ENCODE data around the gene STXBP1. TPM values are rescaled to one million over a fixed set of nuclear protein-coding genes. Genes with fewer than 3 reads are reported as not detected.

STXBP1 gene
- total and polyA plus RNA-seq, 2 of the 8 experiments (the other 6 are each of a cell fraction or from before 2014, with no cell fraction given): 11.5 to 60.9 TPM

DNA sequence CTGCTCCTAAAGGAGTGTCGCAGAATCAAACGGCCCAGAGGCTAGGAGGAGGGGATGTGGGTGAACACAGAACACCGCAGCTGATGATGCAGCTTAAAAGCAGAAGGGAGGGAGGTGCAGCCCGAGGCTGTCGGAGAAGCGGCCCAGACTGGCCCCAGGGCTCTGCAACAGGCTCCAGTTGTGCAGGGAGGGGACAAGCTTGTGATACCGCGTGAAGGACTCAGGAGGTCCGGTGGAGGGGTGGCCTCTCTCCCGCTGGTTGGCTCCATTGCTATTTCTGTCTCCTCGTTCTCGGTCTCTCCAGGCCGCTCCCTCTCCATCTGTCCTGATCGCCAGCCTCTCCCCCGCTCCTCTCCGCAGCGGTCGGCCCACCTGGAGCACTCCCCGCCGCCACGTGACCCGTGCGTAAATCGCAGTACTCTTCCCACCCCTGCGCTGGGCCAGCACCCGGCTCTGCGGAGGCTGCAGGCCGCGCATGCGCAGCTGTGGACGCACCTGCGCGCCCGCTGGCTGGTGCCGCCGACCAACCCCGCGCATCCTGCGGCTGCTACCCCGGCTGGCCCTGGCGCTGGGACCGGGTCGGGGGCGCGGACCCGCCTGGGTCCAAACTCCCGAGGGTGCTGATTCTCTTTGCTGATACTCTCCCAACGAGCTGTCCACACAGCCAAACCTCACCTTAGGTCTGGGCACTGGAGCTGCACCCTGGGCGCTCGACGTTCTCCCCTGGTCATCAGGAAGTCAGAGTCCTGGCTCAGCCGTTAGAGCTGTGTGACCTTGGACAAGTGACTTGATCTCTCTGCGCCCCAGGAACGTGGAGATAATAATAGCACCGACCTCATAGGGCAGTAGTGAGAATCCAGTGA lies 3.7 kb upstream of the STXBP1 start (continued):
- TF ChIP-seq E2F6 (IDR thresholded peaks at IDR 0.05) (peak; percentile 94), TAF1 (IDR thresholded peaks at IDR 0.05; ENCODE audit: low read depth, low read length) (peak; percentile 50; the same call in 1 of the 2 replicates), RBBP5 (IDR thresholded peaks at IDR 0.05; ENCODE audit: borderline replicate concordance, low read depth, low read length) (no peak; the same call in 1 of the 2 replicates), NRF1 (IDR thresholded peaks at IDR 0.05; ENCODE audit: low read depth, low read length) (peak; percentile 92), EP300 (IDR thresholded peaks at IDR 0.05; ENCODE audit: borderline replicate concordance in 1 of 2, low read depth in 2 of 2, low read length in 2 of 2) (no peak), ASH2L (IDR thresholded peaks at IDR 0.05; ENCODE audit: low read length) (peak; percentile 82), RXRA (IDR thresholded peaks at IDR 0.05; ENCODE audit: insufficient read depth, low read depth, low read length) (no peak), RFX5 (IDR thresholded peaks at IDR 0.05; ENCODE audit: borderline replicate concordance, low read depth, low read length) (no peak), RNF2 (IDR thresholded peaks at IDR 0.05; ENCODE audit: borderline replicate concordance, low read depth, low read length, missing control alignments, poor library complexity, severe bottlenecking) (no peak), SP2 (IDR thresholded peaks at IDR 0.05; ENCODE audit: low read length) (no peak), SP4 (IDR thresholded peaks at IDR 0.05; ENCODE audit: low read length) (peak; percentile 23; the same call in 1 of the 2 replicates), POLR2A (IDR thresholded peaks at IDR 0.05; ENCODE audit: control extremely low read depth in 1 of 2, low read depth in 2 of 2, low read length in 2 of 2) (peak in 1 of 2 experiments; percentile 63; a peak in 1 of 3 replicates), CTBP2 (IDR thresholded peaks at IDR 0.05; ENCODE audit: borderline replicate concordance, insufficient read depth, insufficient read length, low read length) (no peak), SAP30 (IDR thresholded peaks at IDR 0.05; ENCODE audit: insufficient read depth, insufficient replicate concordance, low read length) (no peak), RAD21 (IDR thresholded peaks at IDR 0.05 in 1 of 2, conservative IDR thresholded peaks at IDR 0.05 in 1 of 2; ENCODE audit: low read depth in 2 of 2, low read length in 2 of 2) (no peak), BRCA1 (IDR thresholded peaks at IDR 0.05; ENCODE audit: low read depth, low read length) (no peak), HDAC6 (IDR thresholded peaks at IDR 0.05; ENCODE audit: low read depth, low read length) (no peak), HDAC2 (IDR thresholded peaks at IDR 0.05; ENCODE audit: borderline replicate concordance in 1 of 2, low read depth in 2 of 2, low read length in 2 of 2) (peak in 1 of 2 experiments; percentile 47; a peak in 1 of 4 replicates)
- TF ChIP-seq, protein P1, sequence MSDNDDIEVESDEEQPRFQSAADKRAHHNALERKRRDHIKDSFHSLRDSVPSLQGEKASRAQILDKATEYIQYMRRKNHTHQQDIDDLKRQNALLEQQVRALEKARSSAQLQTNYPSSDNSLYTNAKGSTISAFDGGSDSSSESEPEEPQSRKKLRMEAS (IDR thresholded peaks at IDR 0.05): peak; percentile 98
- TF ChIP-seq, protein P2, sequence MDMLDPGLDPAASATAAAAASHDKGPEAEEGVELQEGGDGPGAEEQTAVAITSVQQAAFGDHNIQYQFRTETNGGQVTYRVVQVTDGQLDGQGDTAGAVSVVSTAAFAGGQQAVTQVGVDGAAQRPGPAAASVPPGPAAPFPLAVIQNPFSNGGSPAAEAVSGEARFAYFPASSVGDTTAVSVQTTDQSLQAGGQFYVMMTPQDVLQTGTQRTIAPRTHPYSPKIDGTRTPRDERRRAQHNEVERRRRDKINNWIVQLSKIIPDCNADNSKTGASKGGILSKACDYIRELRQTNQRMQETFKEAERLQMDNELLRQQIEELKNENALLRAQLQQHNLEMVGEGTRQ (IDR thresholded peaks at IDR 0.05; ENCODE audit: low read length): peak; percentile 93
